ENCODE measurements around the gene ZNF471. TPM values are rescaled to one million over a fixed set of nuclear protein-coding genes. Genes with fewer than 3 reads are reported as not detected.

Gene ZNF471
- total and polyA plus RNA-seq, 2 experiments from 2014 or later, result 0.63 to 1.1 TPM

DNA sequence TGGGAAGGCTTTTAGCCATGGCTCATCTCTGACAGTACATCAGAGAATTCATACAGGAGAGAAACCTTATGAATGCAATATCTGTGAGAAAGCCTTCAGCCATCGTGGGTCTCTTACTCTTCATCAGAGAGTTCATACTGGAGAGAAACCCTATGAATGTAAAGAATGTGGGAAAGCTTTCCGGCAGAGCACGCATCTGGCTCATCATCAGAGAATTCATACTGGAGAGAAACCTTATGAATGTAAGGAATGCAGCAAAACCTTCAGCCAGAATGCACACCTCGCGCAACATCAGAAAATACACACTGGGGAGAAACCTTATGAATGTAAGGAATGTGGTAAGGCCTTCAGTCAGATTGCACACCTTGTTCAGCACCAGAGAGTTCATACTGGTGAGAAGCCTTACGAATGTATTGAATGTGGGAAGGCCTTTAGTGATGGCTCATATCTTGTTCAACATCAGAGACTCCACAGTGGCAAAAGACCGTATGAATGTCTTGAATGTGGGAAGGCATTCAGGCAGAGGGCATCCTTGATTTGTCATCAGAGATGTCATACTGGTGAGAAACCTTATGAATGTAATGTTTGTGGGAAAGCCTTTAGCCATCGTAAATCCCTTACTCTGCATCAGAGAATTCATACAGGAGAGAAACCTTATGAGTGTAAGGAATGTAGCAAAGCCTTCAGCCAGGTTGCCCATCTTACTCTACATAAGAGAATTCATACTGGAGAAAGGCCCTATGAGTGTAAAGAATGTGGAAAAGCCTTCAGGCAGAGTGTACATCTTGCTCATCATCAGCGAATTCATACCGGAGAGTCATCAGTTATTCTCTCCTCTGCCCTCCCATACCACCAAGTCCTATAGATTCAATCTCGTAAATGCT, 70.3 kb downstream of the ZNF471 start (continued):
- TF ChIP-seq, protein P1, sequence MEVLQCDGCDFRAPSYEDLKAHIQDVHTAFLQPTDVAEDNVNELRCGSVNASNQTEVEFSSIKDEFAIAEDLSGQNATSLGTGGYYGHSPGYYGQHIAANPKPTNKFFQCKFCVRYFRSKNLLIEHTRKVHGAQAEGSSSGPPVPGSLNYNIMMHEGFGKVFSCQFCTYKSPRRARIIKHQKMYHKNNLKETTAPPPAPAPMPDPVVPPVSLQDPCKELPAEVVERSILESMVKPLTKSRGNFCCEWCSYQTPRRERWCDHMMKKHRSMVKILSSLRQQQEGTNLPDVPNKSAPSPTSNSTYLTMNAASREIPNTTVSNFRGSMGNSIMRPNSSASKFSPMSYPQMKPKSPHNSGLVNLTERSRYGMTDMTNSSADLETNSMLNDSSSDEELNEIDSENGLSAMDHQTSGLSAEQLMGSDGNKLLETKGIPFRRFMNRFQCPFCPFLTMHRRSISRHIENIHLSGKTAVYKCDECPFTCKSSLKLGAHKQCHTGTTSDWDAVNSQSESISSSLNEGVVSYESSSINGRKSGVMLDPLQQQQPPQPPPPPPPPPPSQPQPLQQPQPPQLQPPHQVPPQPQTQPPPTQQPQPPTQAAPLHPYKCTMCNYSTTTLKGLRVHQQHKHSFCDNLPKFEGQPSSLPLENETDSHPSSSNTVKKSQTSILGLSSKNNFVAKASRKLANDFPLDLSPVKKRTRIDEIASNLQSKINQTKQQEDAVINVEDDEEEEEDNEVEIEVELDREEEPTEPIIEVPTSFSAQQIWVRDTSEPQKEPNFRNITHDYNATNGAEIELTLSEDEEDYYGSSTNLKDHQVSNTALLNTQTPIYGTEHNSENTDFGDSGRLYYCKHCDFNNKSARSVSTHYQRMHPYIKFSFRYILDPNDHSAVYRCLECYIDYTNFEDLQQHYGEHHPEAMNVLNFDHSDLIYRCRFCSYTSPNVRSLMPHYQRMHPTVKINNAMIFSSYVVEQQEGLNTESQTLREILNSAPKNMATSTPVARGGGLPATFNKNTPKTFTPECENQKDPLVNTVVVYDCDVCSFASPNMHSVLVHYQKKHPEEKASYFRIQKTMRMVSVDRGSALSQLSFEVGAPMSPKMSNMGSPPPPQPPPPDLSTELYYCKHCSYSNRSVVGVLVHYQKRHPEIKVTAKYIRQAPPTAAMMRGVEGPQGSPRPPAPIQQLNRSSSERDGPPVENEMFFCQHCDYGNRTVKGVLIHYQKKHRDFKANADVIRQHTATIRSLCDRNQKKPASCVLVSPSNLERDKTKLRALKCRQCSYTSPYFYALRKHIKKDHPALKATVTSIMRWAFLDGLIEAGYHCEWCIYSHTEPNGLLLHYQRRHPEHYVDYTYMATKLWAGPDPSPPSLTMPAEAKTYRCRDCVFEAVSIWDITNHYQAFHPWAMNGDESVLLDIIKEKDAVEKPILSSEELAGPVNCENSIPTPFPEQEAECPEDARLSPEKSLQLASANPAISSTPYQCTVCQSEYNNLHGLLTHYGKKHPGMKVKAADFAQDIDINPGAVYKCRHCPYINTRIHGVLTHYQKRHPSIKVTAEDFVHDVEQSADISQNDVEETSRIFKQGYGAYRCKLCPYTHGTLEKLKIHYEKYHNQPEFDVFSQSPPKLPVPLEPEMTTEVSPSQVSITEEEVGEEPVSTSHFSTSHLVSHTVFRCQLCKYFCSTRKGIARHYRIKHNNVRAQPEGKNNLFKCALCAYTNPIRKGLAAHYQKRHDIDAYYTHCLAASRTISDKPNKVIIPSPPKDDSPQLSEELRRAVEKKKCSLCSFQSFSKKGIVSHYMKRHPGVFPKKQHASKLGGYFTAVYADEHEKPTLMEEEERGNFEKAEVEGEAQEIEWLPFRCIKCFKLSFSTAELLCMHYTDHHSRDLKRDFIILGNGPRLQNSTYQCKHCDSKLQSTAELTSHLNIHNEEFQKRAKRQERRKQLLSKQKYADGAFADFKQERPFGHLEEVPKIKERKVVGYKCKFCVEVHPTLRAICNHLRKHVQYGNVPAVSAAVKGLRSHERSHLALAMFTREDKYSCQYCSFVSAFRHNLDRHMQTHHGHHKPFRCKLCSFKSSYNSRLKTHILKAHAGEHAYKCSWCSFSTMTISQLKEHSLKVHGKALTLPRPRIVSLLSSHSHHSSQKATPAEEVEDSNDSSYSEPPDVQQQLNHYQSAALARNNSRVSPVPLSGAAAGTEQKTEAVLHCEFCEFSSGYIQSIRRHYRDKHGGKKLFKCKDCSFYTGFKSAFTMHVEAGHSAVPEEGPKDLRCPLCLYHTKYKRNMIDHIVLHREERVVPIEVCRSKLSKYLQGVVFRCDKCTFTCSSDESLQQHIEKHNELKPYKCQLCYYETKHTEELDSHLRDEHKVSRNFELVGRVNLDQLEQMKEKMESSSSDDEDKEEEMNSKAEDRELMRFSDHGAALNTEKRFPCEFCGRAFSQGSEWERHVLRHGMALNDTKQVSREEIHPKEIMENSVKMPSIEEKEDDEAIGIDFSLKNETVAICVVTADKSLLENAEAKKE (CRISPR knock-in tag; IDR thresholded peaks at IDR 0.05), result no peak
- no peak for TF ChIP-seq JUNB (IDR thresholded peaks at IDR 0.05; ENCODE audit: unreplicated experiment)
- TF ChIP-seq STAT1 (IDR thresholded peaks at IDR 0.05; ENCODE audit: unreplicated experiment), result no peak
- no peak for TF ChIP-seq CREB1 (CRISPR knock-in tag; IDR thresholded peaks at IDR 0.05; ENCODE audit: low read depth)

Other genes with a start within 250 kb of the ZNF471 start
- gene EDDM13, start 235.1 kb upstream of the ZNF471 start, total RNA-seq (2014; rRNA removed; shearing (Covaris generic)), result not detected in 2 replicates
- 0.68 and 1.5 TPM in 2 replicates for gene EDDM13, start 235.1 kb upstream of the ZNF471 start, polyA plus RNA-seq (2016; fragmentation: Nextera tagmentation; extraction: Ambion mirVana)
- gene ZSCAN5A, start 193.0 kb upstream of the ZNF471 start, total RNA-seq (2014; rRNA removed; shearing (Covaris generic)), result 7.5 and 12.5 TPM in 2 replicates
- 4.5 and 10.2 TPM in 2 replicates for gene ZSCAN5A, start 193.0 kb upstream of the ZNF471 start, polyA plus RNA-seq (2016; fragmentation: Nextera tagmentation; extraction: Ambion mirVana)
- gene ZNF582, start 114.3 kb upstream of the ZNF471 start, total RNA-seq (2014; rRNA removed; shearing (Covaris generic)), result 3.9 and 8.0 TPM in 2 replicates
- 4.1 and 5.0 TPM in 2 replicates for gene ZNF582, start 114.3 kb upstream of the ZNF471 start, polyA plus RNA-seq (2016; fragmentation: Nextera tagmentation; extraction: Ambion mirVana)
- 2.4 and 4.0 TPM in 2 replicates for gene ZNF583, start 103.5 kb upstream of the ZNF471 start, total RNA-seq (2014; rRNA removed; shearing (Covaris generic))
- gene ZNF583, start 103.5 kb upstream of the ZNF471 start, polyA plus RNA-seq (2016; fragmentation: Nextera tagmentation; extraction: Ambion mirVana), result 3.6 and 6.3 TPM in 2 replicates
- gene ZNF667, start 30.5 kb upstream of the ZNF471 start, total RNA-seq (2014; rRNA removed; shearing (Covaris generic)), result 8.3 and 8.6 TPM in 2 replicates
- 4.9 and 5.6 TPM in 2 replicates for gene ZNF667, start 30.5 kb upstream of the ZNF471 start, polyA plus RNA-seq (2016; fragmentation: Nextera tagmentation; extraction: Ambion mirVana)
- 5.0 and 7.9 TPM in 2 replicates for gene ZFP28, start 31.1 kb downstream of the ZNF471 start, total RNA-seq (2014; rRNA removed; shearing (Covaris generic))
- gene ZFP28, start 31.1 kb downstream of the ZNF471 start, polyA plus RNA-seq (2016; fragmentation: Nextera tagmentation; extraction: Ambion mirVana), result 3.0 and 3.1 TPM in 2 replicates
- 7.0 and 8.7 TPM in 2 replicates for gene ZNF470, start 59.6 kb downstream of the ZNF471 start, total RNA-seq (2014; rRNA removed; shearing (Covaris generic))
- gene ZNF470, start 59.6 kb downstream of the ZNF471 start, polyA plus RNA-seq (2016; fragmentation: Nextera tagmentation; extraction: Ambion mirVana), result 4.7 and 5.6 TPM in 2 replicates
- gene ZNF71, start 87.4 kb downstream of the ZNF471 start, total RNA-seq (2014; rRNA removed; shearing (Covaris generic)), result 13.2 and 13.9 TPM in 2 replicates
- 4.7 and 5.9 TPM in 2 replicates for gene ZNF71, start 87.4 kb downstream of the ZNF471 start, polyA plus RNA-seq (2016; fragmentation: Nextera tagmentation; extraction: Ambion mirVana)
- gene SMIM17, start 135.3 kb downstream of the ZNF471 start, total RNA-seq (2014; rRNA removed; shearing (Covaris generic)), result 0.19 and 0.63 TPM in 2 replicates
- not detected in 2 replicates for gene SMIM17, start 135.3 kb downstream of the ZNF471 start, polyA plus RNA-seq (2016; fragmentation: Nextera tagmentation; extraction: Ambion mirVana)
- 0.31 and 1.7 TPM in 2 replicates for gene ZNF835, start 163.9 kb downstream of the ZNF471 start, total RNA-seq (2014; rRNA removed; shearing (Covaris generic))
- gene ZNF835, start 163.9 kb downstream of the ZNF471 start, polyA plus RNA-seq (2016; fragmentation: Nextera tagmentation; extraction: Ambion mirVana), result 0.32 and 0.56 TPM in 2 replicates

All from GM23338 (cell line).